ENCODE data around the gene PDE8B.

DNA sequence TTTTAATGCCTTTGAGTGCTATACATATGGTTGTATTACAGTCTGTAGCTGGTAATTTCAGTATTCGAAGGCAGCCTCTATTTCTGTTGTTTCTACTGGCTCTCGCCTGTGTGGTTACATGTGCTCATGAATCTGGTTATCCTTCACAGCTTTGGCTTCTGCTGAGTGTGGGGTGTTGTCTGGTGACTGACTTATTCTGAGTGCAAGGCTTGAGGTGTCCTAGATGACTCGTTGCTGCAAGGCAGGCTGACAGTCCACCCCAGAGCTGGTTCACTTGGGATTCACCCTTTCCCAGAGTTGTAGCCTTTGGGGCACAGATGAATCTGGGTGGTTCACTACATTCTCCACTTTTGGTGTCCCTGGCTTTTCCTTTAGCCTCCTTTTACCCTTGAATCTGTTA, 41.4 kb downstream of the PDE8B start:
- TF ChIP-seq YY1 (IDR thresholded peaks at IDR 0.05; ENCODE audit: insufficient read depth, insufficient read length) (no peak), SUZ12 (IDR thresholded peaks at IDR 0.05; ENCODE audit: extremely low read depth, insufficient read depth, insufficient read length) (no peak), ZNF274 (IDR thresholded peaks at IDR 0.05; ENCODE audit: low read depth, low read length) (no peak)

Data from NT2/D1 (cell line).